GM10847 (cell line): ENCODE results near the gene ZBTB25.

Experiments used
- POLR2A ChIP-seq: IDR thresholded peaks from 2 replicates; pipeline ENCODE4 v1.6.1; 2011; ENCODE audit not compliant: insufficient read length; ENCODE audit errors: extremely low read depth

ZBTB25 gene

DNA sequence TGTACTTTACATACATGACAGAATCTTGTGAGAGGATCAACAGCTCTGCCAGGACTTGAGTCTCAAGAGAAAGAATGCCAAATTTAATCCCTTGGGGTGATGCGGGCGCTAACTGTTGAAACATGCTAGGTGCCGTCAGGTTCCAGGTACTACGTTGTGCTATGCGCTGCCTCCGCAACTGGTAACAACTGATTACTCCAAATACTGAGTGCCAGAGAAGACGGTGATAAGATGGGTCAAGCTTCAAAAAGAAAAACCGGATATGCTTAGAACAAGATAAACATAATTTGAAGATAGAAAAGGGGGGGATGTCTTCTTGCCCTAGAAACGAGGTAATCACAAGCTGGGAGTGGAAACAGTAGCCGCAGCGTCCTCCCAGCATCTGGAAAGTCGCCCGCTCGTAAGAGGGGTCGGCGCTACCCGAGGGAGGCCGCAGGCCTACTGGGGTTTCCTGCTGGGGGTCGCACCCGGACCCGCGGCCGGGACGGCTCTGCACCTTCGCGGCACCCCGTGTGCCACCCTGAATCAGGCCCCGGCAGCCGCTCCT lies 678 bp downstream of the ZBTB25 start:
- TF ChIP-seq POLR2A = no peak

- TF ChIP-seq POLR2A = no peak
Measured at GRCh38 chr14:64502456-64502855, 1.2 kb downstream of the ZBTB25 start.

DNA sequence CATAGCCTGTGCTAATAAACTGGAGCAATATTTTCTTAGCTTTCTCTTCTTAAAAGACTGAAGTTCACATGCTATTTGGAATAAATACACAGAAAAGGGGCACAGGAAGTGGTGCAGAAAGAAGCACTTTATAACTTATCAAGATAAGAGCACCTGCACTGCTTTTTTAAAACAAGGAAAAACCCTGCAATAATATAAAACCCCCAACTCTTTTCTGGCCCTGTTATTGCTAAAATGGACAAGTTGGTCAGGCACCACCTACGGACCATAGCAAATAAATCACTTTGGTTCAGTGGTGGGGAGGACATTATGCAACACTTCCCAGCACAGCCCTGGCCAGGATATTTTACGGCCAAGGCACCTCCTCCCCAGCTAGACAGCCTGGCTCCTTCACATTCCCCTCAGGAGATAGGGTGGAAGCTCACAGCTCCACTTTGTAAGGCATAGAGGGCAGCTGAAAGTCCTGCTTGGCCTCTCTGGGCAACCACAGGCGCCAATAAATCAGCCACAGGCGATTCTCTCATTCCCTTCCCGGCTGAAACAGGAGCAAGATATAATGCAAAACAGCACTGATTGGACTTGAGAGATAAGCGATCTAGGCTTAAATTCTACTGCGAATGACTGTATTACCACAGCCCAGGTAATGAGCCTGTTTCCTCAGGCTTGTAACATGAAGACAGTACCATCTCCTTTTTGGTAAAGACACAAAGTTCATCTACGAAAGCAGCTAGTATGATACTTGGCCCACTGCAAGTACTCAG lies 2.0 kb downstream of the ZBTB25 start:
- TF ChIP-seq POLR2A = no peak

DNA sequence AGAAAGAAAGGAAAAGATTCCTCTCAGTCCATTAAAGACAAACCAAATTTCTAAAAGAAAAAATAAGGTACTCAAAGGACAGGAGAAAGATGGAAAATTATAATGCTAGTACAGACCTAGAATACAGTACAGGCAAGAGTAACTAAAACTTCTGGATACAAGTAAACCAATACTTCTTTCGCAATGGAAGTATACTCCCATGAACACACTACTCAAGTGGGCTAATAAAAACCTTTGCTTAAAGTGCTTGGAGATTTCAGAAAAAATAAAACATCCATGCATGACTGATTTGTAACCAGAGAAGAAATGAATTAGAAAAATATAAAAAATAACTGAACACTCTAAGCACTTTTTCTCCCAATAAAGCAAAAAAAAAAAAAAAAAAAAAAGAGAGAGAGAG lies 3.5 kb downstream of the ZBTB25 start:
- TF ChIP-seq POLR2A = no peak

DNA sequence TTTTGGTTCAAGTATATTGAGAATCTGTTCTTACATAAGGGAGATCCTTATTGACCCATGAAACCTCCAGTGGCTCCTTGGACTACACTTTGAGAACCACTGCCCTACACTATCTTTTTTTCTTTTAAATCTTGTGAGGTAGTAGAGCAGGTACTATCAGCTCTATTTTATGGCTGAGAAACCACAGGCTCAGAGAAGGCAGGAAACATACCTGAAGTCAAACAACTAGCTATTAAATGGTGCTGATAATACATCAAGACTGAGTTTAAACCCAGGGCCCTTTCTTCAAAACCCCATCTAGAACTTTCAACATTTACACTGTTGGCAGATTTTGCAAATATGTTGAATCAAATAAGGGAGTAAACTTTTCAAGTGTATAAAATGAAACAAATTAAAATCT lies 6.9 kb downstream of the ZBTB25 start:
- TF ChIP-seq POLR2A = no peak

DNA sequence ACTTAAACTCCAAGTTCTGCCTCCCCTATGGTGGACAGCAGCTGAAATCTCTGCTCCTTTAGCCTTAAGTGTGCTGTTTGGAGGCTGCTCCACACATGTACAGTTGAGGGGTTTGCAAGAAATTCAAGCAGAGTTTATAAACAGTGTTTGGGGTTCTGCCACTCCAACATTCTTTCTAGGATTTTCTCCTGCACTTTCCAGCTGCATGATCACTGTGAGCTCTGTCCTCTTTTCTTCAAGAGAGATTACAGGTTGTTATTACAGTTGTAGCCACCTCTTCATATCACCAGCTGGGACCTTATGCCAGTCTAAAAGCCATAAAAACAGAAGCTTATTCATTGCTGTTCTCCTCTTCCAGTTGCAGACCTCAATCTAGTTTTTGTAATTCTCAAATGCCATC lies 8.4 kb downstream of the ZBTB25 start:
- TF ChIP-seq POLR2A = no peak

DNA sequence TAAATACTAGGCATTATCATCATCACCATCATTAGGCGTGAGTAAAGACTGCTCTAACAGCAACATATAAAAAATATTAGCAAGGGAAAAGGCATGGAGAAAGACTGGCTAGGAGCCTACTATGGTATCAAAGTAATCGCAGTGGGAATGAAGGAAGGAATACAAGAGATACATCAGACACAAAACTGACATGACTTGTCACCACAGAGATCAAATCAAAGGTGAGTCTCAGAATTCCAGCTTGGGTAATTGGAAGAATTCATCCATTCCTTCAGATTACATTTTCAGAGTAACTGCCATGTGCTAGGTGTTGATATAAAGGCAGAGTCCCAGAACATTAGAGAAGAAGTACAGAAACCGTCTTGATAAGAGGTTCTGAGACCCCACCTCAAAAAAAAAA lies 10.2 kb downstream of the ZBTB25 start:
- TF ChIP-seq POLR2A = no peak

- TF ChIP-seq POLR2A = no peak
Measured at GRCh38 chr14:64491637-64492036, 12.0 kb downstream of the ZBTB25 start.

- no peak for TF ChIP-seq POLR2A
Measured at GRCh38 chr14:64488590-64489099, 15.0 kb downstream of the ZBTB25 start.

- TF ChIP-seq POLR2A = no peak
Measured at GRCh38 chr14:64478634-64479250, 24.9 kb downstream of the ZBTB25 start.

- no peak for TF ChIP-seq POLR2A
Measured at GRCh38 chr14:64476438-64476837, 27.2 kb downstream of the ZBTB25 start.

- no peak for TF ChIP-seq POLR2A
Measured at GRCh38 chr14:64475585-64476273, 27.9 kb downstream of the ZBTB25 start.

- TF ChIP-seq POLR2A = no peak
Measured at GRCh38 chr14:64474698-64475097, 28.9 kb downstream of the ZBTB25 start.

- no peak for TF ChIP-seq POLR2A
Measured at GRCh38 chr14:64474041-64474440, 29.6 kb downstream of the ZBTB25 start.

DNA sequence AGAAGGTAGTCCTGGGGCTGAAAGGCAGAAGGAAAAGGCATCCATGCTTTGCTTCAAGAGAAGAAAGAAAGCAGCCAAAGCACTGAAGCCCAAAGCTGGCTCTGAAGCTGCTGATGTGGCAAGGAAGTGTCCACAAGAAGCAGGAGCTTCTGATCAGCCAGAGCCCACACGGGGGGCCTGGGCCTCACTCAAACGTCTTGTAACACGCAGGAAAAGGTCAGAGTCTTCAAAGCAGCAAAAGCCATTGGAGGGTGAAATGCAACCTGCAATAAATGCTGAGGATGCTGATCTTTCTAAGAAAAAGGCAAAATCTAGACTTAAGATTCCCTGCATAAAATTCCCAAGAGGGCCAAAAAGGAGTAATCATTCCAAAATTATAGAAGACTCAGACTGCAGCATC lies 35.2 kb downstream of the ZBTB25 start:
- no peak for TF ChIP-seq POLR2A

- no peak for TF ChIP-seq POLR2A
Measured at GRCh38 chr14:64467566-64467965, 36.1 kb downstream of the ZBTB25 start.
